HG03139 (cell line): ENCODE data around the gene EPN2.

Experiments used
- ATAC-seq: cut with Tn5 transposase; IDR thresholded peaks from one replicate; pipeline ENCODE4 v1.9.1; 2021; ENCODE audit not compliant: unreplicated experiment

Gene EPN2

DNA sequence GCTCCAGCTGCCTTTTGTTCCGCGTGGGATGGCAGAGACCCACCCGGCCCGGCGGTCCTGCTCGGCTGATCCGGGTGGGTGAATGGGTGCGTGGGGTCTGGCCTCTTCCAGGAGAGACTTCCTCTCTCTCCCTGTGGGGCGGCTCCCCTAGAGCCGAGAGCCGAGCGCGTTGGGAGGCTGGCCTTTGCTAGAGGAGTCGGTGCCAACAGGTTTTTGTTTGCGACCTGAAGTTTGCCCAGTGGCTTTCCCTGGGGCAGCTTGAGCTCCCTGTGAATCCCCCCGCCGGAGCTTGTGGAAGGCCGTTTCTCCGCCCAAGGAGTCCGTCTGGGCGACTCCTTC, 970 bp downstream of the EPN2 start:
- ATAC-seq: no peak

DNA sequence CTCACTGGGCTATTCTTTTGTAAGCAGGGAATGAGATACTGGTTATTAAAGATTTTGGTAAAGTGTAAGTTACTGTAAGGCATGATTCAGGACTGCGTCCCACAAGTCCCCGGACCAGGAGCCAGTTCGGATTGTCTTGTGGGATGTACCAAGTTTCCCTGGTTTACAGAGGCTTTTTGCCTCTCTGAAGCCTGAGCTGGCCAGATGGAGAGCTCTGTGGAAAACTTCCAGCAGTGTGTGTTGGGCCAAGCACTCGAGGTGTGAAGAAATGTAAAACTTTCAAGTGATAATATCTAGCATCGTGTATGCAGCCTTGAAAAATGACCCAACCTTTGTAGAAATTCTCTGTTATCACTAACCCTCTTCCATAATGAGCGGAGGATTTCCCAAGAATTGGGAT, 2.4 kb downstream of the EPN2 start:
- ATAC-seq: no peak

- no peak for ATAC-seq
Observed at GRCh38 chr17:19242323-19242722, 5.2 kb downstream of the EPN2 start.

DNA sequence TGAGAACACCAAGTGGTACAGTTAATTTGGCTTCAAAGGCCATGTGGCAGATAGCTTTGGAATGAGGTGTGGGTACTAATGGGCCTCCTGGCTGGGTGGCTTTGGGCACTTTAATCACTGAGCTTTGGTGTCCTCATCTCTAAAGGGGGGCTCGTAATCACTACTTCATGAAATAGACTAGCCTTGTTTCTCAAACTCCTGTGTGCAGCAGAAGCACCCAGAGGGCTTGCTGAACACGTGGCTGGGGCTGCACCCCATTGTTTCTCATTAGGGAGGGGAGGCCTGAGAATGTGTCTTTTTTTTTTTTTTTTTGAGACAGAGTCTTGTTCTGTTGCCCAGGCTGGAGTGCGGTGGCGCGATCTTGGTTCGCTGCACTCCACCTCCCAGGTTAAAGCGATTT, 5.8 kb downstream of the EPN2 start:
- no peak for ATAC-seq

GRCh38 chr17:19243838-19244237, 6.7 kb downstream of the EPN2 start:
- no peak for ATAC-seq

- no peak for ATAC-seq
Observed at GRCh38 chr17:19244357-19244756, 7.2 kb downstream of the EPN2 start.

GRCh38 chr17:19244781-19245180, 7.6 kb downstream of the EPN2 start:
- no peak for ATAC-seq

DNA sequence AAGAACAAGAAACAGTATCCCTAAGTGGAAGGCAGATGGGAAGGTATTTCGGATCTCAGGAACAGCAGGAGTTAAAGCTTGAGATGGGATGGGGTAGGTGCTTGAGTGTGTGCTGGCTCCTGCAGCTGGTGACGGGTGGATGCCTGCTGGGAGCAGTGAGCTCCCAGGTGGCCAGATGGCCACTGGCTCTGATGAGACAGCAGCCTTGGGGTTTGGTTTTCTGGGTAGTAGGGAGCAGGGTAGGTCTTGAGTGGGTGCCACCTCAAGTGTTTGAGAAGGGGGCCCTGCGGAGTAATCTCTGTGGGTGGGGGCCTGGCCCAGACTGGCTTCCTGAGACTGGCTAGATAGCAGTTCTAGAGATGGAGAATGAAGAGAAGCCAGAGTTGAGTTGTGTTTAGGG, 10.3 kb downstream of the EPN2 start:
- ATAC-seq: no peak

DNA sequence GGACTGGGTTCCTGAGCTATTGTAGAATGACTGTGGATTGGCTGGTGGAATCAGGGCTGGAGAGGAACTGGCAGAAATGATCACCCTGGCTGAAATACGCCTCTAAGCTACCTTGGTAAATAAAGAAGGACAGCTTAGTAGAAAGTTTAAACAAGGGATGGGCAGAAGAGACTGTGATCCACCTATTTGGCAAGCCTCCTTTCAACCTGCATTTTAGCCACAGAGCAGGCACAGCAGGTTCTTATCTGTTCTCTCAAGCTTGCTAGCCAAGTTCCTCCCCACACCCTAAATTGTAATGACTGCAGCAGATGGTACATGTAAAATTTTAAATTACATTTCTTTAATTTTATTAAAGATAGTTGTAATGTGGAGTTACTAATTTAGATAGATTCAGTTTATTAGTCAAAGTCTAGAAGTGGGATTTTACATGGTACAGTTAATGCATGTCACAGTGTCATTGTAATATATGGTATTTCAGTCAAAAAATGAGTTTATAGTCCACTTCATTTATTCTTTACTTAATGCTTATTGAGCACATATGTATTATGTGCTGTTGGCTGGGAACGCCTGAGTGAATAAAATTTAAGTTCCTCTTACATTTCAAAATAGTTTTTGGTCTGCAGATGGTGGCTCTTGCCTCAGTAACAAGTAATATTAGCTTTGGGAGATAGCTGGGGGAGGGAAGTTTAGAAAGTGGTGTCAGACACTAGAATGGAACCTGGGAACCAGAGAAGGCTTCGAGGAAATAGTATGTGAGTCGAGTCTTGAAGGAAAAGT, 11.2 kb downstream of the EPN2 start:
- no peak for ATAC-seq

- no peak for ATAC-seq
Observed at GRCh38 chr17:19248928-19249574, 11.9 kb downstream of the EPN2 start.

- ATAC-seq: no peak
Observed at GRCh38 chr17:19249681-19250080, 12.5 kb downstream of the EPN2 start.

DNA sequence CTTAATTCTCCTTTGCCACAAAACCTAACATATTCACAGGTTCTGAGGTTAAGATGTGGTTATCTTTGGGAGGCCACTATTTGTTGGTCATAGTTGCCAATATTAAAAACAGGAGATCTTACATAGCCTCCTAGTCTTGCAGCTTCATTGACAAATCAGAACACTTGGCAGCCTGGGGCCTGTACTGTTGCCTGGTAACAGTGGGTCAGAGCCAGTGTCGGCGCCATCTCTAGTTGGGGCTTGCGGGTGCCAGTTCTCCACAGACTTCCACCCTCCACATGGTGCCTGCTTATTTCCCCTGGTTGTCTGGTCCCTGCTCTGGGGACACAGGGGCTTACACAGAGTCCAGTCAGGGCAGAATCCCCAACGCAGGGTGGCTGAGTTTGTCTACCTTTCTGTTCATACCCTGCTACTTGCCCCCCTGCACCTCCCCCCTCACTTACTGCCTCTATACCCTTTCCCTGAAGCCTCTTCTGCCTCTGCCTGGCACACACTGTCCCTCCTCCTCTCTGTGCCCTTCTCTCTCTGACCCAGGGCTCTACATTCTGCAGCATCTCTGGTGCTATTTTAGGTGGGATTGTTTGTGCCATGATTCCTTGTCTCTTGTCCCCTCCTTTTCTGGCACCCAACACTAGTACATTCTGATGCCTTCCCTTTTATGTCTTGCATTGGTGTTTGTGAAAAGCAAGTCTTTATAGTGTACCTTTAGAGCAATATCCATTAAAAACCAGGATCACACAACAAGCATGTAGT, 13.4 kb downstream of the EPN2 start:
- ATAC-seq: no peak

GRCh38 chr17:19253112-19253511, 15.9 kb downstream of the EPN2 start:
- ATAC-seq: no peak

GRCh38 chr17:19254651-19255050, 17.5 kb downstream of the EPN2 start:
- no peak for ATAC-seq

- no peak for ATAC-seq
Observed at GRCh38 chr17:19255279-19255678, 18.1 kb downstream of the EPN2 start.

DNA sequence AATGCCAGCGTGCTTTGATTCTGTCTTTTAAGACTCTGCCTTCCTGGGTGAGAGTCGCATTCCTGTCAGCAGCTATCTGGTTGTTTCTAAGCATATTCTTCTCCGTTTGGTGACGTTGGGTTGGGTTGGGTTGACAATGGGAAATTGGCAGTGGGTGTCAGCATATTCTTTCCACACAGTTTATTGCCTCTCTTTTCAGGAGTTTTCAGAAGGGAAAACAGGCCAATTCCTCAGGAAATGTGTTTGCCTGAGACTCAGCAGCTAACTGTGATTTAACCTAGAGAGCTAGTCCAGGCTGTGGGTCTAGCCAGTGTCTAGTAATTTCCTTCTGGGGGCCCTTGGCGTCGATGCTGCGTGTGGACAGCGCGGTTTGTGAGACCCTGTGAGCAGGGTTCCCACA, 21.2 kb downstream of the EPN2 start:
- ATAC-seq: no peak

DNA sequence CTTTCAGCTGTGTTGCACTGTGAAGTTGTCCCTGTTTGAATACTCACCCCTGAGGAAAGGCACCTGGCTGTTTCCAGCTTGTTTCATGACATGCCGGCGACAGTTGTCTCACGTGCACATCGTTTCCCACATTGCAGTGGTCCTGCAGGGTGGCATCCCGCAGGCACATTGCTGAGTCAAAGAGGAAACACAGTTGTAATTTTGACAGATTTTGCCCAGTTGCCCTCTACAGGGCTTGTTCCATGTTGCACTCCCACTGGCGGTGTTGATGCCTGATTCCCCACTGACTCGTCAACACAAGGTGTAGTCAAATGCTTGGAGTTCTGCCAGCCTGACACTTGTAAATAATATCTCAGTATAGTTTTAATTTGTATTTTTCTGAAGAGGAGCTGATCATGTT, 23.8 kb downstream of the EPN2 start:
- no peak for ATAC-seq

DNA sequence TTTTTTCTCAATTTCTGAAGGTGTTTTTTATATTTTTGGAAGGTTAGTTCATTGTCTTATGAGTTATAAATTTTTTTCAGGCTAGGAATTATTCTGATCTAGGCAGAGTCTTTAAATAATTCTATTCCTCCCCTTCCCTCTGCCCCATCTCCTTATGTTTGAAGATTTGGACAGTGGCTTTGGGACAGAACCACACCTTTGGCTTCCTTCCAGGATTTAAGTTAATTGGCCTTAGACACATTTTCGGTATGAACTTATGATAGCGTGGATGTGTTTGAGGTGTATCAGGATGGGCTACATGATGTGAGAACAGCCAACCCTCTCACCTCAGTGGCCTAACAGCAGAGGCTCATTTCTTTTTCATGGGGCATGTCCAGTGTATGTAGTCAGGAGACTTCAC, 24.3 kb downstream of the EPN2 start:
- ATAC-seq: no peak

GRCh38 chr17:19262650-19263631, 25.8 kb downstream of the EPN2 start:
- ATAC-seq: no peak

DNA sequence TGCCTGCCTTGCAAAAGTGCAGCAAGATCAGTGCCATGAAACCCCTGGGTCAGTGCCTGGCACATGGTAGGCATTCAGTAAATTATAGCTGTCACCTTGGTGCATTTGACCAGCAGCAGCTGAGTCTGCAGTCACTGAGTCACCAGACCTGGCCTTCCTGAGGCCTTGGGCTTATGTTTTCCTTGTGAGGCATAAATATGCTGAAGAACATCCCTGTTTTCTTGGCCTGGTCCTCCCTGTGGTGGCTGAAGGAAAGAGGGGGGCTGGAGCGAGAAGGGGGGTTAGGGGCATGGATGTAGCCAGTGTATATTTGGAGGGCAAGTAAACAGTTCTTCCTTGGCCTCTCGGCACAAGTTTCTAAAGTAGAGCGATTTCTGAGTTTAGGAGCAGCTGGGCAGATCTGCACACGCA, 26.5 kb downstream of the EPN2 start:
- no peak for ATAC-seq

- no peak for ATAC-seq
Observed at GRCh38 chr17:19264268-19264667, 27.1 kb downstream of the EPN2 start.
